NCI-H146 treated with DMSO at 0.1 percent for 48 hours (cell line): Measurements from ENCODE around the gene LCNL1.

Experiments
- DNase-seq: peaks from one replicate; lab custom pipeline; 2025; ENCODE audit not compliant: unreplicated experiment; lab: John Stamatoyannopoulos, UW

The LCNL1 gene

DNA sequence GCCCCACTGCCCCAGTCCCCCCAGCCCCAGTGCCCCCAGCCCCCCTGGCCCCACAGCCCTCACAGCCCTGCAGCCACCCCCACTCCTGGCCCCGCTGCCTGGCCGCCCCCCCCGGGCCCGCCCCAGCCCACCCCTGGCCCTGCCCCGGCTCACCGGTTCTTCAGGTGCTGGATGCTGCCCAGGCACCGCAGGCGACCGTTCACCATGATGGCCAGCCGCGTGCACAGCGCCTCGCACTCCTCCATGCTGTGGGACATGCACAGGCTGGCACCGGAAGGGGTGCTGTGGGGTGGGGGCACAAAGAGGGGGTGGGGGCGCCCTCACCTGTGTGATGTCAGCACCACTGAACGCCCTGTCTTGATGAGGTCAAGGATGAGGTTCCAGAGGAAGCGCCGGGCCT is 26.4 kb downstream of the LCNL1 start:
- no peak for DNase-seq

GRCh38 chr9:137009938-137010732 is 27.3 kb downstream of the LCNL1 start:
- no peak for DNase-seq

DNA sequence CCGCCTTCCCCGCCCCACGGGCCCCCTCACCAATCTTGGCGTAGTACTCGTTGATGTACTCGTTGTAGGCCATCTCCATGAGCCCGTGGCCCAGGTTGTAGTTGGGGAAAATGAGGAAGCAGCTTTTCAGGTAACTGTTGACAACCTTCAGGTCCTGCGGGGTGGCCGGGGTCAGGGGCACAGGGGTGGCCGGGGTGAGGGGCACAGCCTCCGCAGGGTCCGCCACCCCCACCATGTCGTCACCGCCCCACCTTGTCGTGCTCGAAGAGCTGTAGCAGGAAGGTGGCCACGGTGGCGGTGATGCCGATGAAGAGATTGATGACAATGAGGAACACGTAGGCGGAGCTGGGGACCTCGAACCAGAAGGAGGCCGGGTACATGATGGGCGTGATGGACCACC is 28.4 kb downstream of the LCNL1 start:
- DNase-seq, result no peak

DNA sequence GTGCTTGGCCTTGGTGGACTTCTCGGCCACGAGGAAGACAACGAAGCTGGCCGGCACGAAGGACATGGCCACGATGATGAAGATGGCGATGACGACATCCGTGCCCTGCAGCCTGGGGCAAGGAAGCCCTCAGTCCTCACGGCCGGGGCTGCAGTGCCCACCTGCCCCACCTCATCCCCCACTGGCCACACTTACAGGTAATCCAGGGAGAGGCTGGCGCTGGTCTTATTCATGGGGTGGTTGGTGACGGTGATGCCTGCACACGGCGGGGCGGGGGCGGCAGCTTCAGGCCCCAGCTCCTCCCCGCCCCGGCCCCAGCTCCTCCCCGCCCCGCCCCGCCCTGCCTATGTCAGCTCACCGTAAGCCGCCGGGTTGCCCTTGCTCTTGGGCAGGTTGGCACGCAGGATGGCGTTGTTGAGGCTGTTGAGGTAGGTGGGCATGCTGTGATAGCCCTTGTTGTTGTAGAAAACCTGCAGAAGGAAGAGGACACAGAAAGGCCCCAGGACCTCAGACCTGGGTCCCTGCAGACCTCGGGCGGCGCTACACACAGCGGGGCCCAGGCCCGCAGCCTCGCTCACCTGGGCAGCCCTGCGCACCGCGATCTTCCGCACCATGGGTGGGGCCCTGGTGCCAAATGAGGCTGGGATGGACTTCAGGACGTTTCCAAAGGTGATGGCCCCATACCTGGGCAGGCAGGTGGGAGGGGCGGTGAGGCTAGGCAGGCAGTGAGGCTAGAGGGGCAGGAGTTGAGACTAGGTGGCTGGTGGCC is 29.3 kb downstream of the LCNL1 start:
- DNase-seq, result no peak

DNA sequence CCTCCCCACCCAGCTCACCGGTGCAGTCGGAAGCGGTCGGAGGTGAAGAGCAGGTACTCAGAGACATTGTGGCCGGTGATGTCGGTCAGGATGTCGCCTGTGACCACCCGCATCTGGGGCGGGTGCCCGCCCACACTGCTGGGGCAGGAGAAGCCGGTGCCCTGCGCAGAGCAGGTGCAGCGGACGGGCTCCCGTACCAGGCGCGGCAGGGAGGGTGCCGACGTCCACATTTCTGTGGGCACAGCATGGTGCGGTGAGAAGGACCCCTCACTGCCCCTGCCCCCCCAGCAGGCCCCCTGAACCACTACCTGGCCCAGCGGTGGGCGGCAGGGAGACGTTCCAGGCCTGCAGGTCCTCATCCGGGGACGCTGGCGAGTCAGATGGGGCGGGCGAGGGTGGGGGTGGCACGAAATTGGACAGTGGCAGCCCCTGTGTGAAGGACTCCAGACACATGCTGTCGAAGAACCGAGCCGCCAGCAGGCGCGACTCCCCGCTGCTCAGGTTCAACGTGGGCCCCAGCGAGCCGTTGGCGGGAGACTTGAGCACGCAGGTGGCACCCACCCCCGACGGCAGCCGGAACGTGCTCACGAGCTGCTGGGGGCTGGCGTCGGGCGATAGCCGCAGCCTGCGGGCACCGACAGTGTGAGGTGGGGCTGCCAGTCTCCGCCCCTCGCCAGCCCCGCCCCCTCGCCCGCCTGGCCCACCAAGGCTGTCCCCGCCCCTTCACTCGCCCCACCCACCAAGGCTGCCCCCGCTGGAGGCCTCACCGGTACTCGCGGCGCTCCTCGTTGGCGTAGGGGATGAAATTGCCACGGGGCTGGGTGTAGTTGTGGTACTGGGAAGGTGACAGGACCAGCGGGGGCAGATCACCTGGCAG is 30.1 kb downstream of the LCNL1 start:
- DNase-seq, result no peak

GRCh38 chr9:137013571-137013940 is 30.8 kb downstream of the LCNL1 start:
- DNase-seq, result no peak

GRCh38 chr9:137014166-137014565 is 31.4 kb downstream of the LCNL1 start:
- no peak for DNase-seq

GRCh38 chr9:137014776-137015539 is 32.2 kb downstream of the LCNL1 start:
- DNase-seq, result no peak

- DNase-seq, result no peak
These were observed 32.7 kb downstream of the LCNL1 start for GRCh38 chr9:137015540-137015930.

DNA sequence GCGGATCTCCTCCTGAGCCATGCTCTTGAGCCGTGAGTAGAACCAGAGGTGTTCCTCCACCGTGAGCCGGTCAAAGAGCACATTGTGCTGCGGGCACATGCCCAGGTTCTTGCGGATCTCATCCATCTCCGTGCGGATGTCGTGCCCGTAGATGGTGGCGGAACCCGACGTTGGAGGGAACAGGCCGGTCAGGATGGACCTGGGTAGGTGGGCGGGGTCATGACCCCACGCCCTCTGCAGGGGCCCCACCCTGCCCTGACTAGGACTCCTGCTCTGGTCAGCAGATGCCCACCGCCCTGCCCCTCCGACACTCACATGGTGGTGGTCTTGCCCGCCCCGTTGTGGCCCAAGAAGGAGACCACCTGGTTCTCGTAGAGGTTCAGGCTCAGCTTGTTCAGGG is 33.2 kb downstream of the LCNL1 start:
- no peak for DNase-seq

GRCh38 chr9:137016436-137016835 is 33.6 kb downstream of the LCNL1 start:
- DNase-seq, result no peak

DNA sequence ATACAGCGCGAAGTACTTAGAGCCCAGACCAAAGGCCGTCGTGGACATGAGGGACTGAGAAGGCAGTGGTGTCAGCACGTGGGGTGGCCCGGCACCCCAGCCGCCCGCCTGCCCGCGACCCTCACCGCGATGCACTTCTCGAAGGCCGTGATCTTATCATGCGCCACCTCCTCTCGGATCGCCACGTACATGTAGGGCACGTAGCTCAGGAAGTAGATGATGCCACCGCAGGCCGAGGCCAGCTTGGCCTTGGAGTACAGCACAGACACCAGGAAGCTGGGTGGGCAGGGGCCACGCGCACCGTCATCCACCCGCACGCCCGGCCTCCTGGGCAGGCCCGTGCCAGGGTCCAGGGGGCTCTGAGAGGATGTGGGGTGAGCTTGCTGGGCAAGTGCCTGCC is 34.3 kb downstream of the LCNL1 start:
- DNase-seq, result no peak

- no peak for DNase-seq
These were observed 35.2 kb downstream of the LCNL1 start for GRCh38 chr9:137017791-137018497.

DNA sequence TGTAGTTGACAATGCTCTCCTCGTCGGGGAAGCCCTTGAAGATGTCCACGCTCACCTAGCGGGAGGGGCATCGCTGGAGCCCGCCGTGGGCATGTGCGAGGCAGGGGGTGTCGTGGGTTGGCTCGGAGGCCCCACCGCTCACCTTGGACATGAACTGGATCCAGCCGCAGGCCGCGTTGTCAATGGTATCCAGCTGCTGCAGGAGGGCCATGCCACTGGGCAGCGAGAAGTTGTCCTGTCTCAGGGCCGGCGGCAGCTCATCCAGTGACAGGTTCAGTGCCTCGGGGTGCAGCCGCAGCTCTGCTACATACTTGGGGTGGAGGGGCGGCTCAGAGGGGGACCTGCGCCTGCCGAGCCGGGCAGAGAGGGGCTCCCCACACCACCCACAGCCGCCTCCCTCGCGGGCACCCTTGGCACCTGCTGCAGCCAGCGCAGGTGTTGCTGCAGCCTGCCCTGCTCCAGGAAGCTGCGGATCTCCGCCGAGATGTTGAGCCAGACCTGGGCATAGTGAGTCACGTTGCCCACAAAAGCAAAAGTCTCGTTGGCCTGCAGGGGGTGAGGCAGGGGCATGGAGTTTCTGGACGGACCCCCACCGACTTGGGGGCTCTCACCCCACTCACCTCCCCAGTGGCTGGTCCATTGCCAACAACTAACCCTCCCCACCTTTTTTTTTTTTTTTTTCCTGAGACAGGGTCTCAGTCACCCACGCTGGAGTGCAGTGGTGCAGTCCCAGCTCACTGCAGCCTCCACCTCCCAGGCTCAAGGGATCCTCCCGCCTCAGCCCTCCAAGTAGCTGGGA is 36.2 kb downstream of the LCNL1 start:
- DNase-seq, result no peak

- DNase-seq, result no peak
These were observed 37.3 kb downstream of the LCNL1 start for GRCh38 chr9:137019891-137020683.

- DNase-seq, result no peak
These were observed 38.2 kb downstream of the LCNL1 start for GRCh38 chr9:137020771-137021567.

- no peak for DNase-seq
These were observed 38.8 kb downstream of the LCNL1 start for GRCh38 chr9:137021568-137021978.
